ENCODE data around the gene PSMB9.
"Not testable (repeated sequence)": the region's sequence is repeated elsewhere in the genome, so short reads cannot be mapped to it uniquely, and the experiment has no call there.

The PSMB9 gene

DNA sequence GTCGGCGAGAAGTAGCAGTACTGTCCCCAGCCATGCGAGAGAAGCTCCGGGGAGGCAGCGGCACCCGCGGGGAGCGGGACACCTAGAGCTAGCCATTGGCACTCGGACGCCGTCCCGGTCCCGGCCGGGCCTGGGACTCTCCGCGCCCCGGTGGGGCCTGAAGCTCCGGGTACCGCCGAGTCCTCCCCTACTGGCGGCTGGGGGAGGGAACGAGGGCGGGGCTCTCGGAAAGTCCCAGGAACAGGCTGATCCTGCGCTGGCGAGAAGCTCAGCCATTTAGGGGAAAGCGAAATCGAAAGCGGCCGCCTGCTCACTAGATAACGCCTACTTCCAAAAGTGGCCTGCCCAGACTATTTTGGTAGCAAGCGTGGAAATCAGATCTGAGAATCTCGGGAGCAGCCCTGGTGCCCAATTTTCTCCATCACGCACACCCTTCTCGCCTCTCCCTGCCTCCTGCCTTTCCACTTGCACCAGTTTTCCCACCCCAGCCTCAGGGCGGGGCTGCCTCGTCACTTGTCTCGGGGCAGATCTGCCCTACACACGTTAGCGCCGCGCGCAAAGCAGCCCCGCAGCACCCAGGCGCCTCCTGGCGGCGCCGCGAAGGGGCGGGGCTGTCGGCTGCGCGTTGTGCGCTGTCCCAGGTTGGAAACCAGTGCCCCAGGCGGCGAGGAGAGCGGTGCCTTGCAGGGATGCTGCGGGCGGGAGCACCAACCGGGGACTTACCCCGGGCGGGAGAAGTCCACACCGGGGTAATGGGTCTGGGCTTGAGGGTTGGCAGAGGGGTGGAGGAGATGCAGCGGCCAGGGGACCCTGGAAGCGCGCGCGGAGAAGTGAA, at the start of gene PSMB9, which contains the start of gene TAP1:
Gene PSMB9 (plus strand): TSS at position 652 of the 835 bp plus-strand sequence. CDS start 38 bp downstream, at position 690.
Gene TAP1 (minus strand): TSS at position 164 of the 835 bp plus-strand sequence. CDS start 68 bp downstream, at position 96.
- DNase-seq (ENCODE audit: low spot score): peak; percentile 94
- in situ Hi-C loops (cut with MboI; ENCODE audit: low sequenced_read_pairs, unreplicated experiment): no loop called here

GRCh38 chr6:32805404-32805803, 48.6 kb upstream of the PSMB9 start:
- in situ Hi-C loops (cut with MboI; ENCODE audit: low sequenced_read_pairs, unreplicated experiment): not testable (repeated sequence)

More for the DNA sequence above, at the start of gene PSMB9, which contains the start of gene TAP1:
- TF ChIP-seq CTCF (IDR thresholded peaks at IDR 0.05; ENCODE audit: borderline replicate concordance, control extremely low read depth, extremely low read depth, insufficient read depth, missing control alignments): peak; percentile 89

GRCh38 chr6:32807020-32807580, 46.9 kb upstream of the PSMB9 start:
- no peak for DNase-seq (ENCODE audit: low spot score)
- in situ Hi-C loops (cut with MboI; ENCODE audit: low sequenced_read_pairs, unreplicated experiment): no loop called here
- no peak for TF ChIP-seq CTCF (IDR thresholded peaks at IDR 0.05; ENCODE audit: borderline replicate concordance, control extremely low read depth, extremely low read depth, insufficient read depth, missing control alignments)

More at GRCh38 chr6:32805404-32805803, 48.6 kb upstream of the PSMB9 start:
- DNase-seq (ENCODE audit: low spot score): not testable (repeated sequence)

DNA sequence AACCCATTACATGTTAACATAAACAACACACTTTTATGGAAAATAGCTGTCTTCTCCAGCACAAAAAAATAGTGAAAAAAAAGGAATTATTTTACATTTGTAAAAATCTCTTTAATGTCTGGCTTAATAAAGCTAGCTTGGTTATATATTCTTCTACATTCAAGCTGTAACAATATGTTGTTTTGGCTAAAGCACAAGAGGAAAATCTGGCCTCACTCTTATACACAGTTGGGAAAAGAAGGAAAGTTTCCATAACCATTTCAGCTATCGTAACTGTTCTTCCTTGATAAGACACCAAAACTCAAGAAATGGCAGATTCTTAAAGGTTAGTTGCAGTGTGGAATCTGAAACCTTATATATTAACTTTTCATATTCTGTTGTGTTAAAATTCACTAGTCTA, 44.8 kb upstream of the PSMB9 start:
- in situ Hi-C loops (cut with MboI; ENCODE audit: low sequenced_read_pairs, unreplicated experiment): no loop called here
- no peak for DNase-seq (ENCODE audit: low spot score)
- no peak for TF ChIP-seq CTCF (IDR thresholded peaks at IDR 0.05; ENCODE audit: borderline replicate concordance, control extremely low read depth, extremely low read depth, insufficient read depth, missing control alignments)

GRCh38 chr6:32814145-32814544, 39.8 kb upstream of the PSMB9 start:
- no peak for TF ChIP-seq CTCF (IDR thresholded peaks at IDR 0.05; ENCODE audit: borderline replicate concordance, control extremely low read depth, extremely low read depth, insufficient read depth, missing control alignments)
- DNase-seq (ENCODE audit: low spot score): no peak
- in situ Hi-C loops (cut with MboI; ENCODE audit: low sequenced_read_pairs, unreplicated experiment): no loop called here

GRCh38 chr6:32815115-32815514, 38.9 kb upstream of the PSMB9 start:
- DNase-seq (ENCODE audit: low spot score): no peak
- in situ Hi-C loops (cut with MboI; ENCODE audit: low sequenced_read_pairs, unreplicated experiment): no loop called here
- no peak for TF ChIP-seq CTCF (IDR thresholded peaks at IDR 0.05; ENCODE audit: borderline replicate concordance, control extremely low read depth, extremely low read depth, insufficient read depth, missing control alignments)

DNA sequence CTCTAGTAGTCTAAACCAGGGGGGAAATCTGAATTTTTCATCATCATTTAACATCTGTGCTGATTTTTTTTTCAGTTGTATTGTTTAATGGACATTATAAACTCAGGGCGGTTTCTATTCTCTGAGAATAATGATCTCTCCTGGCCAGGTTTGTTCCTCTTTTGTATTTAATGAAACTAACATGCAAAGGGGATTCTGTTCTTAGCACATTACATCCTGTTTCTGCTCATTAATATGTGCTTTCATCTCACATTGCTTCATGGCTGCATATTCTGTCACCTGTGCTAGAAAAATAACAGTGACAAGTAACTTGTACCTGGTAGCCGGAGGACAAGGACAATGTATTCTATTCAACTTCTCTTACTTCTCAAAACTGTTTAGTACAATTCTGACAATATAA, 38.0 kb upstream of the PSMB9 start:
- in situ Hi-C loops (cut with MboI; ENCODE audit: low sequenced_read_pairs, unreplicated experiment): no loop called here
- peak; percentile 53 for DNase-seq (ENCODE audit: low spot score)
- TF ChIP-seq CTCF (IDR thresholded peaks at IDR 0.05; ENCODE audit: borderline replicate concordance, control extremely low read depth, extremely low read depth, insufficient read depth, missing control alignments): no peak
